ENCODE measurements around the gene GLRX3. TPM values are rescaled to one million over a fixed set of nuclear protein-coding genes. Genes with fewer than 3 reads are reported as not detected.

The GLRX3 gene
- total RNA-seq, 2 experiments from 2014 or later, result 117 to 123 TPM

- POLR2A ChIA-PET, result interaction anchor here (0.7 to 1.9 kb wide), 2 partner anchors 14 to 27 kb away, joined by 3 to 39 read pairs; partner anchors contain the start of gene C10orf143
- DNase-seq (no peak), ATAC-seq (no peak)
- Mint-ChIP-seq H3K36me3 (ENCODE audit: low read depth) (peaks cover 33% of the 10 kb centered on the region), H3K4me1 (peaks cover 55% of the 10 kb centered on the region), H3K27ac (peak overlapping the region; percentile 81), H3K4me3 (peak overlapping the region; percentile 84), H3K9me3 (ENCODE audit: low read depth) (no peaks in the 10 kb centered on the region), H3K27me3 (peaks cover 2% of the 10 kb centered on the region)
- CTCF ChIA-PET, result interaction anchor here (1.2 to 4.1 kb wide), 4 partner anchors 10 to 40 kb away, joined by 4 to 39 read pairs (median 6); partner anchors contain the start of gene C10orf143
- intact Hi-C loops (cut with DNase I, micrococcal nuclease), result loop anchor here (2.0 to 10.0 kb wide), 4 partner anchors 39 to 1103 kb away; partner anchors contain the start of gene MGMT (in 1 of the 2)
Measured at GRCh38 chr10:130137659-130138478, 1.7 kb downstream of the GLRX3 start.

DNA sequence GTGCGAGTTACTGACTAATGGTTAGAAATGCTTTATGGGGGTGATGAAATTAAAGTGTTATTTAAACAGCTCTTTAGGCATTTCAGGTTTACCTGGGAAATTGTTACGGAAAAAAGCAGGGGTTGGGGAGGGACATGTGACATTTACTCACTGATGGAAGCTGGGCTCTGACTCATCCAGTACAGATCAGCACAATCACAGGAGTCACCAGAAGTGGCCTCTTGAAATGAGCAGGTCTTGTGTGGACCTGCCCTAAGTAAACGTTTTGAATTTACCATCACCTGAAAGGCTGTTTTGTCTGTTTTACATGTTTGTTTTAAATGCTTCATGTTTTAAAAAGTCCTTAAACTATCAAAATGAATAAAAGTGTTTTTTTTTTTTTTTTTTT is 2.3 kb downstream of the GLRX3 start:
- Mint-ChIP-seq H3K4me1 (peaks cover 57% of the 10 kb centered on the region), H3K27ac (peak overlapping the region; percentile 81), H3K36me3 (ENCODE audit: low read depth) (peaks cover 36% of the 10 kb centered on the region), H3K27me3 (peaks cover 2% of the 10 kb centered on the region), H3K4me3 (peak overlapping the region; percentile 84), H3K9me3 (ENCODE audit: low read depth) (no peaks in the 10 kb centered on the region)
- ATAC-seq, result peak; percentile 60
- intact Hi-C loops (cut with DNase I, micrococcal nuclease), result loop anchor here in 1 of 2 experiments (5.0 to 10.0 kb wide), 3 partner anchors 39 to 1104 kb away; partner anchors contain the start of gene MGMT
- CTCF ChIA-PET, result interaction anchor here (1.3 to 4.1 kb wide), 3 partner anchors 11 to 39 kb away, joined by 5 to 39 read pairs (median 6); partner anchors contain the start of gene C10orf143
- POLR2A ChIA-PET, result no interaction called here
- DNase-seq, result peak; percentile 58

- ChIA-PET POLR2A (no interaction called here), CTCF (interaction anchor here (1.1 to 1.6 kb wide), 3 partner anchors 13 to 30 kb away, joined by 3 to 5 read pairs (median 4); partner anchors contain the start of gene C10orf143)
- Mint-ChIP-seq H3K4me1 (peaks cover 54% of the 10 kb centered on the region), H3K27me3 (no peaks in the 10 kb centered on the region), H3K27ac (peak overlapping the region; percentile 8), H3K9me3 (ENCODE audit: low read depth) (no peaks in the 10 kb centered on the region), H3K36me3 (ENCODE audit: low read depth) (peaks cover 41% of the 10 kb centered on the region), H3K4me3 (no peak overlapping the region)
- DNase-seq (no peak), ATAC-seq (no peak)
- intact Hi-C loops (cut with DNase I, micrococcal nuclease), result no loop called here
Measured at GRCh38 chr10:130140425-130140824, 4.2 kb downstream of the GLRX3 start.

- Mint-ChIP-seq H3K27ac (no peak overlapping the region), H3K4me1 (peaks cover 54% of the 10 kb centered on the region), H3K36me3 (ENCODE audit: low read depth) (peaks cover 44% of the 10 kb centered on the region), H3K27me3 (no peaks in the 10 kb centered on the region), H3K9me3 (ENCODE audit: low read depth) (no peaks in the 10 kb centered on the region), H3K4me3 (no peak overlapping the region)
- DNase-seq (no peak), ATAC-seq (no peak)
- ChIA-PET POLR2A (interaction anchor here (1.3 kb wide), 1 partner anchor 34 kb away, joined by 7 read pairs; no protein-coding TSS in a partner anchor), CTCF (interaction anchor here (0.7 to 2.4 kb wide), 4 partner anchors 18 to 248 kb away, joined by 3 to 7 read pairs (median 5); partner anchors contain the start of gene C10orf143)
- intact Hi-C loops (cut with DNase I, micrococcal nuclease), result no loop called here
Measured at GRCh38 chr10:130141038-130141437, 4.8 kb downstream of the GLRX3 start.

DNA sequence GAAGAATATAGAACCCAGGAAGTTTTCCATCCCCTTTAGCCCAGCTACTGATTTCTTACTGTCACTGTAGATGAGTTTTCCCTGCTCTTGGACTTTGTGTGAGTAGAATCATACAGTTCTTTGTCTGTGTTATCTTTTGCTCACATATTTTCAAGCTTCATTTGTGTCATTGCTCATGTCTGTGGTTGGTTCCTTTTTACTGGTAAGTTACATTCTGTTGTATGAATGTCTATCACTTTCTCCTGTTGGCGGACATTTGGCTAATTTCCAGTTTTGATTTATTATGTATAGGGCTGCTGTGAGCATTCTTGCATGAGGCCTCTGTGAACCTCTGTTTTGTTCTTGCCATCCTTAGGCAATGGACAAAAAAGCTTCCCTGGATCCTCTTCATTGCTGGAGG is 5.3 kb downstream of the GLRX3 start:
- ChIA-PET POLR2A (interaction anchor here (1.3 kb wide), 1 partner anchor 35 kb away, joined by 7 read pairs; no protein-coding TSS in a partner anchor), CTCF (interaction anchor here (0.7 to 2.4 kb wide), 4 partner anchors 18 to 249 kb away, joined by 3 to 7 read pairs (median 5); partner anchors contain the start of gene C10orf143)
- Mint-ChIP-seq H3K4me3 (peak overlapping the region; percentile 4), H3K27me3 (no peaks in the 10 kb centered on the region), H3K4me1 (peaks cover 58% of the 10 kb centered on the region), H3K27ac (peak overlapping the region; percentile 68), H3K9me3 (ENCODE audit: low read depth) (no peaks in the 10 kb centered on the region), H3K36me3 (ENCODE audit: low read depth) (peaks cover 48% of the 10 kb centered on the region)
- DNase-seq, result no peak
- intact Hi-C loops (cut with DNase I, micrococcal nuclease), result no loop called here
- ATAC-seq, result no peak

- peak; percentile 35 for DNase-seq
- ChIA-PET CTCF (interaction anchor here (0.7 to 2.4 kb wide), 6 partner anchors 17 to 249 kb away, joined by 3 to 7 read pairs (median 4); partner anchors contain the start of gene C10orf143), POLR2A (interaction anchor here (1.3 kb wide), 1 partner anchor 35 kb away, joined by 7 read pairs; no protein-coding TSS in a partner anchor)
- peak overlapping the region; percentile 68 for H3K27ac Mint-ChIP-seq
- H3K36me3 Mint-ChIP-seq (ENCODE audit: low read depth), result peaks cover 49% of the 10 kb centered on the region
- no peaks in the 10 kb centered on the region for H3K27me3 Mint-ChIP-seq
- intact Hi-C loops (cut with DNase I, micrococcal nuclease), result no loop called here
- H3K9me3 Mint-ChIP-seq (ENCODE audit: low read depth), result no peaks in the 10 kb centered on the region
- peak overlapping the region; percentile 4 for H3K4me3 Mint-ChIP-seq
- H3K4me1 Mint-ChIP-seq, result peaks cover 58% of the 10 kb centered on the region
- peak; percentile 65 for ATAC-seq
Measured at GRCh38 chr10:130141878-130142277, 5.7 kb downstream of the GLRX3 start.

GRCh38 chr10:130146042-130146441 is 9.9 kb downstream of the GLRX3 start:
- Mint-ChIP-seq H3K9me3 (ENCODE audit: low read depth) (no peaks in the 10 kb centered on the region), H3K4me3 (no peak overlapping the region), H3K27me3 (no peaks in the 10 kb centered on the region), H3K27ac (no peak overlapping the region), H3K36me3 (ENCODE audit: low read depth) (peaks cover 48% of the 10 kb centered on the region), H3K4me1 (peaks cover 34% of the 10 kb centered on the region)
- ChIA-PET CTCF (no interaction called here), POLR2A (no interaction called here)
- ATAC-seq (no peak), DNase-seq (no peak)
- intact Hi-C loops (cut with DNase I, micrococcal nuclease), result no loop called here

GRCh38 chr10:130159192-130159794 is 23.1 kb downstream of the GLRX3 start:
- Mint-ChIP-seq H3K27me3 (no peaks in the 10 kb centered on the region), H3K4me1 (peaks cover 24% of the 10 kb centered on the region), H3K4me3 (no peak overlapping the region), H3K9me3 (ENCODE audit: low read depth) (no peaks in the 10 kb centered on the region), H3K27ac (no peak overlapping the region), H3K36me3 (ENCODE audit: low read depth) (peaks cover 36% of the 10 kb centered on the region)
- DNase-seq (no peak), ATAC-seq (no peak)
- ChIA-PET POLR2A (interaction anchor here (1.2 kb wide), 1 partner anchor 48 kb away, joined by 3 read pairs; the partner anchor contains the start of gene C10orf143), CTCF (interaction anchor here (1.5 kb wide), 2 partner anchors 18 to 31 kb away, joined by 3 to 4 read pairs; no protein-coding TSS in a partner anchor)
- intact Hi-C loops (cut with DNase I, micrococcal nuclease), result no loop called here

DNA sequence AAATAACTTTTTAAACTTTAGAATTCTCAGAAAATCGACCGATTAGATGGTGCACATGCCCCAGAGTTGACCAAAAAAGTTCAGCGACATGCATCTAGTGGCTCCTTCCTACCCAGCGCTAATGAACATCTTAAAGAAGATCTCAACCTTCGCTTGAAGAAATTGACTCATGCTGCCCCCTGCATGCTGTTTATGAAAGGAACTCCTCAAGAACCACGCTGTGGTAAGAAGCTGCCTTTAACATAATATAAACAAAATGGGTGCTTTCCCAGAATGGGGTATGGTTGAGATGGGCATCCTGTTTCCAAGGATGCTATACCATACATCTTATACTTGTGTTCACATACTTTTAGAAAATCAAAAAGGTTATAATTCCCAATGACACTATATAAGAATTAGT is 24.6 kb downstream of the GLRX3 start:
- no peak overlapping the region for H3K27ac Mint-ChIP-seq
- peaks cover 12% of the 10 kb centered on the region for H3K4me1 Mint-ChIP-seq
- ChIA-PET CTCF (interaction anchor here (2.3 kb wide), 1 partner anchor 33 kb away, joined by 5 read pairs; no protein-coding TSS in a partner anchor), POLR2A (no interaction called here)
- peak; percentile 82 for ATAC-seq
- no peaks in the 10 kb centered on the region for H3K9me3 Mint-ChIP-seq (ENCODE audit: low read depth)
- DNase-seq, result peak; percentile 27
- intact Hi-C loops (cut with DNase I, micrococcal nuclease), result no loop called here
- peaks cover 26% of the 10 kb centered on the region for H3K36me3 Mint-ChIP-seq (ENCODE audit: low read depth)
- no peaks in the 10 kb centered on the region for H3K27me3 Mint-ChIP-seq
- no peak overlapping the region for H3K4me3 Mint-ChIP-seq

GRCh38 chr10:130161331-130161730 is 25.1 kb downstream of the GLRX3 start:
- intact Hi-C loops (cut with DNase I, micrococcal nuclease), result no loop called here
- ATAC-seq (no peak), DNase-seq (no peak)
- Mint-ChIP-seq H3K27ac (no peak overlapping the region), H3K9me3 (ENCODE audit: low read depth) (no peaks in the 10 kb centered on the region), H3K27me3 (no peaks in the 10 kb centered on the region), H3K4me1 (peaks cover 12% of the 10 kb centered on the region), H3K36me3 (ENCODE audit: low read depth) (peaks cover 29% of the 10 kb centered on the region), H3K4me3 (no peak overlapping the region)
- ChIA-PET POLR2A (no interaction called here), CTCF (interaction anchor here (0.7 to 2.3 kb wide), 2 partner anchors 25 to 34 kb away, joined by 3 to 5 read pairs; partner anchors contain the start of gene GLRX3)

GRCh38 chr10:130167193-130167592 is 31.0 kb downstream of the GLRX3 start:
- POLR2A ChIA-PET, result no interaction called here
- ATAC-seq, result no peak

More at GRCh38 chr10:130167193-130167592, 31.0 kb downstream of the GLRX3 start:
- Mint-ChIP-seq H3K4me3 (no peak overlapping the region), H3K36me3 (ENCODE audit: low read depth) (peaks cover 45% of the 10 kb centered on the region), H3K27ac (no peak overlapping the region), H3K27me3 (no peaks in the 10 kb centered on the region), H3K9me3 (ENCODE audit: low read depth) (no peaks in the 10 kb centered on the region), H3K4me1 (peaks cover 31% of the 10 kb centered on the region)
- CTCF ChIA-PET, result no interaction called here
- intact Hi-C loops (cut with DNase I, micrococcal nuclease), result no loop called here
- peak; percentile 26 for DNase-seq

All from activated CD4-positive, alpha-beta T cell treated with anti-CD3 and anti-CD28 coated beads for 36 hours (primary cell).